D721Med (cell line): ENCODE data around the gene SPATA16.

Experiments
- DNase-seq: peaks from one replicate; pipeline ENCODE4 v3.0.0; 2011; ENCODE audit warnings: low spot score; ENCODE audit not compliant: insufficient read length
- FAIRE-seq: peaks from 2 replicates; lab custom pipeline; 2011; peaks lifted over from hg19 to GRCh38; lab: Jason Lieb, UNC
- TF ChIP-seq, protein P1 (sequence below): IDR thresholded peaks from 2 replicates; pipeline ENCODE4 v1.5.1; 2012; ENCODE audit warnings: mild to moderate bottlenecking, control low read depth; ENCODE audit not compliant: insufficient read depth; ENCODE audit errors: missing control alignments

SPATA16 gene

DNA sequence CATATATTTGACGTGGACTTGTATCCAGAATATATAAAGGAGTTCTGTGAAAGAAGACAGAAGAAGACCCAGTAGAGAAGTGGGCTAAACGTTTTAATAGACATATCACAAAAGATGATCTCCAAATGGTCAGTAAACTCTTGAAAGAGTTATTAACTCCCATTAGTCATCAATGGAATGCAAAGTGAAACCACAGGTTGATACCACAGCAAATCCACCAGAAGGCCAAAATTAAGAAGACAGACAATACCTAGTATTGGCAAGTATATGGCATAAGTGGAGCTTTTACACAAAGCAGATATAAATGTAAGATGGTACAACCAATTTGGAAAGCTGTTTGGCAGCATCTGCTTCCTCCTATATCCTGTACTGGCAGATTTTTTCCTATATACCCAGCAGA, 6.0 kb downstream of the SPATA16 start:
- DNase-seq (no peak), FAIRE-seq (no peak)
- TF ChIP-seq, protein P1, sequence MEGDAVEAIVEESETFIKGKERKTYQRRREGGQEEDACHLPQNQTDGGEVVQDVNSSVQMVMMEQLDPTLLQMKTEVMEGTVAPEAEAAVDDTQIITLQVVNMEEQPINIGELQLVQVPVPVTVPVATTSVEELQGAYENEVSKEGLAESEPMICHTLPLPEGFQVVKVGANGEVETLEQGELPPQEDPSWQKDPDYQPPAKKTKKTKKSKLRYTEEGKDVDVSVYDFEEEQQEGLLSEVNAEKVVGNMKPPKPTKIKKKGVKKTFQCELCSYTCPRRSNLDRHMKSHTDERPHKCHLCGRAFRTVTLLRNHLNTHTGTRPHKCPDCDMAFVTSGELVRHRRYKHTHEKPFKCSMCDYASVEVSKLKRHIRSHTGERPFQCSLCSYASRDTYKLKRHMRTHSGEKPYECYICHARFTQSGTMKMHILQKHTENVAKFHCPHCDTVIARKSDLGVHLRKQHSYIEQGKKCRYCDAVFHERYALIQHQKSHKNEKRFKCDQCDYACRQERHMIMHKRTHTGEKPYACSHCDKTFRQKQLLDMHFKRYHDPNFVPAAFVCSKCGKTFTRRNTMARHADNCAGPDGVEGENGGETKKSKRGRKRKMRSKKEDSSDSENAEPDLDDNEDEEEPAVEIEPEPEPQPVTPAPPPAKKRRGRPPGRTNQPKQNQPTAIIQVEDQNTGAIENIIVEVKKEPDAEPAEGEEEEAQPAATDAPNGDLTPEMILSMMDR: no peak

DNA sequence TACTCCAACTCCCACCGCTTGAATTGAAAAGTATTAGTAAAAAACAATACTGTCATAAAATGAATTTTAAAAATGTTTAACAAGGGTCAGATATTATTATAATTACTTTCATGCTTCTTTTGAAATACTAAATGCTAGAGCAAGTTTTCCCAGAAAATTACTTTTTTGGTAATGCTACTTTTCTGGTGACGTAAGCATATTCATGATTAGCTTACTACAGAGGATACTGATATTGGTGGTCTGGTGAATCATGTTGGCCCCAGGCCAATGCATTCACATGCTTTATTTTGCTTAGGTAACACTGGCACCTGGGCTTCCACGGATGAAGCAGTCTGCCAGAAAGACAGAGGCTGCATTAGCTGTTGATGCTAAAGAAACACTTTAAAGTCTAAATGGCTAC, 12.4 kb downstream of the SPATA16 start:
- FAIRE-seq: no peak
- DNase-seq: no peak
- TF ChIP-seq, protein P1: no peak

DNA sequence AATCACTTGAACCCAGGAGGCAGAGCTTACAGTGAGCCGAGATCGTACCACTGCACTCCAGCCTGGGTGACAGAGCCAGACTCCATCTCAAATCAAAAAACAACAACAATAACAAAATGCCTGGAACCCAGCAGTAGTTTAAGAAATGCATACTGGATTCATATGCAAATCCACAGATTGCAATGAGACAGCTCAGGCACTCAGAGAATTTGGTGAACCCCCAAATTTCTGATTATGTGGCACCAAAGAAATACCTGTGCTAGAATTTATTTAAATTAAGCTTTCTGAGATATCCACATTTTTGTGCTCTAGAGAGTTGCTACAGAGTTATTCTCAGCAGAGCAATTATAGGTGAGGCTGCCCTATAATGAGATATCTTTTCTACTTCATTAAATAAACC, 29.7 kb downstream of the SPATA16 start:
- no peak for FAIRE-seq
- TF ChIP-seq, protein P1: no peak
- no peak for DNase-seq

DNA sequence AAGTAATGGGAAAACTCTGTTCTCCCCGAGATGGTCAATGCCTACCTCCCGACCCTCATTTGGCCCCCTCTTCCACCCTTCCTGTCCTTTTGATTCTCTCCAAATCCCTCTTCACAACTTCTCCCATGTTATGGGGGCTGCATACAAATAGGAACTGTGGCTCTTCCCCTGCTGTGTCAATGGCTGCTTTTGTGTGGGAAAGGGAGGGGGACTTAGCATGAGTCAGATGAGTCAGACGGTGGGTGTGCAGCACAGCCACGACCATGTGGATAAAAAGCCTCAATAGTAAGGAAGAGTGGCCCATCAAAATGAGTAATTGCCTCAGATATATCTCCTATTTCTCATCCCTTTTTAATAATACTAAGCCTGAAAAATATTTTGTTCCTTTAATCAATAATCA, 31.9 kb downstream of the SPATA16 start:
- no peak for DNase-seq
- TF ChIP-seq, protein P1: no peak
- FAIRE-seq: no peak

DNA sequence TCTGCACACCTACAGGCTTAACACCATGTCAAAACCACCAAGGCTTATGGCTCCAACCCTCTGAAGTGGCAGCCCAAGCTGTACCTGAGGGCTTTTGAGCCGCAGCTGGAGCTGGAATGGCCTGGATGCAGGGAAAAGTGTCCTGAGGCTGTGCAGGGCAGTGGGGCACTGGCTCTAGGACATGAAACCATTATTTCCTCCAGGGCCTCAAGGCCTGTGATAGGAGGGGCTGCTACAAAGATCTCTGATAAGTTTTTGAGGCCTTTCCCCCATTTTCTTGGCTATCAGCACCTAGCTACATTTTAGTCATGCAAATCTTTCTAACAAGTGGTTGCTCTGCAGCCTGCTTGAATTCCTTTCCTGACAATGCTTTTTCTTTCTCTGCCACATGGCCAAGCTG, 37.6 kb downstream of the SPATA16 start:
- FAIRE-seq (no peak), DNase-seq (no peak)
- TF ChIP-seq, protein P1: no peak

DNA sequence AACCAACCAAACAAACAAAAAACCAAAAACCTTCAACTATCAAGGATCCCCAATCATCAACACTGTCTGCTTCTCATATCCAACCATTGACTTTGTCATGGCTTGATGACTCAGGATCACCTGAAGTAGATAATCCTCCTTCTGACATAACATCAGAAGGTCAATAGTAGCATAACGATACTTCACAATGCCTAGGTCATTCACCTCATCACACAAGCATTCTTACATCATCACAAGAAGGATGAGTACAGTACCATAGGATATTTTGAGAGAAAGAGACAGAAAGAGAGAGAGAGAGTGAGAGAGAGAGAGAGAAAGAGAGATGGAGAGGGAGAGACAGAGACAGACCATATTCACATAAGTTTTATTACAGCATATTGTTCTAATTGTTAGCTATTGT, 42.1 kb downstream of the SPATA16 start:
- TF ChIP-seq, protein P1: no peak
- DNase-seq (no peak), FAIRE-seq (no peak)

DNA sequence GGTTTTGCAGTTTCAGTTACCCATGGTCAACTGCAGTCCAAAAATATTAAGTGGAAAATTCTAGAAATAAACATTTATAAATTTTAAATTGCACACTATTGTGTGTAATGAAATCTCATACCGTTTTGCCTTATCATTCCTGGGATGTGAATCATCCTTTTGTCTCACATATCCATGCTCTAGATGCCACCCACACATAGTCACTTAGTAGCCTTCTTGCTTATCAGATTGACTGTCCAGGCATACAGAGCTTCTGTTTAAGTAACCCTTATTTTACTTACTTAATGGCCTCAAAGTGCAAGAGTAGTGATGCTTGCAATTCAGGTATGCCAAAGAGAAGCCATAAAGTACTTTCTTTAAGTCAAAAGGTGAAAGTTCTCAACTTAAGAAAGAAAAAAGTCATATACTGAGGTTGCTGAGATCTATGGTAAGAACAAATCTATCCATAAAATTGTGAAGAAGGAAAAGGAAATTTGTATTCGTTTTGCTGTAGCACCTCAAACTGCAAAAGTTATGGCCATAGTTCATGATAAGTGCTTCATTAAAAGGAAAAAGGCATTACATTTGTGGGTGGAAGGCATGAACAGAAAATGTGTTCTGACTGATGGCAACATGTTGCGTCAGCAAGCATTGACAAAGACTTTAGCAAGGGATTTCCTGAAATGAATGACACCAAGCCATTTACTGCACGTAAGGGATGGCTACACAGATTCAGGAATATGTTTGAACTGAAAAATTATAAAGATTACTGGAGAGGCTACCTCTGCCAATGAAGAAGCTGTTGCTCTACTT, 43.8 kb downstream of the SPATA16 start:
- FAIRE-seq: no peak

More for the DNA sequence above, 43.8 kb downstream of the SPATA16 start:
- DNase-seq: no peak
- TF ChIP-seq, protein P1: no peak
